SKM-1 treated with dmso at 0.1 percent for 144 hours (cell line): Measurements from ENCODE around the gene PRLR.

Experiments
- DNase-seq: peaks from one replicate; lab custom pipeline; 2025; ENCODE audit not compliant: unreplicated experiment; lab: John Stamatoyannopoulos, UW

Gene PRLR

DNA sequence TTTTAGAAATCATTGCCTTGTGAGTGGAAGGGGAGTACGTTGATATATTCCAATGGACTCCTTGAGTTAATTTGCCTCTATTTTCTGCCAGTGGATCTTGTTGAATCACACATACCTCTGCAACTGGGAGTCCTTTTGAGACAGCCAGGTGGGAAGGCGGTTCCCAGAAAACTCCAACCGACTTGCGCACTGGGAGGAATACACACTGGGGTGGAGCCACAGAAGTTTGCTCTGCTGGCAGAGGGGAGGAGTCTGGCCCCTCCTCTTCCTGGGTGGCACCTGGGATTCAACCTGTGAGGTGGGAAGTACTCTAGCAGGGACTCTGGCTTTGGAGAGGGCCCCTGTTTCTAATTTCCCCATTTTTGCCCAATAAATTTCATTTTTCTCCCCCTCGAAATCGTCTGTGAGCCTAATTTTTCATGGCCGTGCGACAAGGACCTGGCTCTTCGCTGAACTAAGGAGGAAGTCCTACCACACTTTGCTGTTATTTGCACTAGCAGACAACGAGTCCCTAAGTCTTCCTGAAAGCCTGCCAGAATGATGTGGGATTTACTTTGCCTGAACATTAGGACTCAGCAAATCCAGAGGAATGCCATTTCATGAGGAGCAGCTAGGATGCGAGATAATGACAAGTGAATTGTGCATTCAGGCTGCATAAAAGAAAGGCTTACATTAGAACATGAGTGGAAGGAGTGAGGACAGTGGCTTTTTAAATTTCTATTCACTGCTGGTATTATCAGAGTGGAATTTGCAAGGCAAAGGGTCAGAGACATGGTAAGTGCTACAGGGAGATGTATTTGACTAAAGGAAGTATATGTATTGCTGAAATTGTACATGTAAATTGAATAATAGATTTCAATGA is 67.2 kb downstream of the PRLR start:
- DNase-seq = no peak

DNA sequence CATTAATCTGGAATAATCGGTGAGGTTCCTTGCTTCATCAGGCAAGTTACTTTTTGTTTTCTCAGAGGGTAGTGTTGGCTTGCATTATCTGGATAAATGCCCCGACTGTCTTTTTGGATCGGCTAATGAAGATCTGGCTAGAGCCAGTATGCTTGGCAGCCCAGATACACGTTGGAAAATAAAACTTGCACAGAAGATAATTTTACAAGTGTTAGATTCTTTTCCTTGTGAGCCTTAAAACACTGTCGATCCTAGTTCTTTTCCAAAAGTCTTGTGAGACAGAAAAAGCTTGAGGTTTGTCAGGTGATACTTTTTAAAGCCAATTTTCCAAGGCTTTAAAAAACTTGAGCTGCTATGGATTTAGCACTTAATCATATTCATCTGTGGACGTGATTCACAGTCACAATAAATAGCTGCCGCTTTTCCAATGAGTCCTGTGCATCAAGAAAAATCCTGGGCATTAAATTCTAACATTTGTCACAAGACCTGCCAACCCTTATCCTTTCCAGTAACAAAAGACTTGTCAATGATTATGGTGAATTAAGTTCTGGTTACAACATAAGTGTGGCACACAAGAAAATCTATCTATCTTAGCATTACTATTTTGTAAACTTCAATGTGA is 68.5 kb downstream of the PRLR start:
- DNase-seq = no peak

DNA sequence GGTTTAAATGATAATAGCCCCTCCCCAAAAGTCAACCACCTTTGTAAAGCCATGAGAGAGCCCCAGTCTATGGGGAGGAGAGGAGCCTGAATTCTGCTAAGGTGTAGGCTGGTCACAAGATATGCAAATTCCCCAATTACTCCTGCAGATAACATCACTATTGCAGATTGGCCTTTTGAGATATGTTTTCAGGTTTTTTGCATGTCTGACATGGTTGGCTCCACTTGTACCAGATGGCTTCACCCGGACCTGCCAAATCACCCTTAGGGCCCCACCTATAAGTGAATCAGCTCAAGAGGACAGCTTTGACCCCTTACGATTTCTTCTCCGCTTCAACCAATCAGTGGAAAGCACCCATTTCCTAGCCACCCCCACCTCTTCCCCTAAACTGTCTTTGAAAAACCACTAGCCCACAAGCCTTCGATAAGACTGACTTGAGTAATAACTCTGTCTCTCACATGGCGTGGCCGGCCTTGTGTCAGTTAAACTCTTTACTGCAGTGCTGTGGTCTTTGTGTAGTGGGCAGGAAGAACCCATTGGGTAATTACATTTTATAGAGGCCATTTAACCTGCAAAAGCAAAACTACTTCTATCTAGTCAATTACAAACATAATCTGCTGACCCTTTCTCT is 69.7 kb downstream of the PRLR start:
- DNase-seq = peak; percentile 46

DNA sequence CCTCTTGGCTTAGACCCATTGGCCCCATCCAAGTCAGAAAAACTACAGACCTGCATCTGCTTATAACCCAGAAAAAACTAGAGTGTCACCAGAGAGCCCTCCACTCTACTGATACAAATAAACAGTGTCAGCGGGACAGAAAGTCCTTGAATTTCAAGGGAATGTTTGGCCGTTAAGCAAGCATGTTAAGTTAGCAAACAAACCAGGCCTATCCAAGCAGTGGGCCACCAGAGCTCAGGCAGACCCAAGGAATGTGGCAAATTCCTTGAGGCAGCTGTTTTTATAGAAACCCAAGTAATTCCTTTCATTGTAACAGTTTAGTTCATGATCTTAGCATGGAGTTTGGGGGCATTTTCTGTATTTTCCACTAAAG is 70.9 kb downstream of the PRLR start:
- DNase-seq = no peak

DNA sequence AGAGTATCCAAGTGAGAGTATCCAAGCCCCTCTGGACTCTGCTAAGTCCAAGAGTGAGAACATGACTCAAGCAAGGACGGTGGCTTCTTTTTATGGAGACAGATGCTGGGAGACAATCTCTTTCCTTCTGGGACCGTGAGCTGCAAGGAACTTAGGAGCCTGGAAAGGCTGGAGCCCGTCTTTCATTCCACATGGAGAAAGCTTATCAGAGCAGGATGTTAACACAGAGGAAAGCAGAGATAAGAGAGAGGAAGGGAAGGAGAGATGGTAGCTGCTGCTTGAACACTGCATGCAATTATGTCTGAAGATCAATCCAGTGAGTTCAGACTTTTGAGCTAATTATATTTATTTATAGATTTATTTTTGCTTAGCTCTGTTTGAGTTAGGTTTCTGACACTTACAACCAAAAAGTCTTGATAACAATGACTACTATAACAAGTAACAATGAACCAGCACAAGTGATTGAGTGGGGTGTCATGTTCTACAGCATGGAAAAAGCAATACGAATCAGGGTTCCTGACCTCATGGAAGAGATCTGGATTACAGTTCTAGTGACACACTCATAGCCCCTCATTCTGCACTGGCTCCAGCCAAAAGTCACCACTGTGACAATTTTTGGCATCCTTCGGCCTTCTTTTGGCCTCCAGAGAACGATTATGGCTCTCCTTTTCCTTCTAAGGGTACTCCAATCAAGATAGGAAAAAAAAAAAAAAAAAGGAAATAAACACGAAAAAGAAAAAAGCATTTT is 71.5 kb downstream of the PRLR start:
- DNase-seq = no peak

DNA sequence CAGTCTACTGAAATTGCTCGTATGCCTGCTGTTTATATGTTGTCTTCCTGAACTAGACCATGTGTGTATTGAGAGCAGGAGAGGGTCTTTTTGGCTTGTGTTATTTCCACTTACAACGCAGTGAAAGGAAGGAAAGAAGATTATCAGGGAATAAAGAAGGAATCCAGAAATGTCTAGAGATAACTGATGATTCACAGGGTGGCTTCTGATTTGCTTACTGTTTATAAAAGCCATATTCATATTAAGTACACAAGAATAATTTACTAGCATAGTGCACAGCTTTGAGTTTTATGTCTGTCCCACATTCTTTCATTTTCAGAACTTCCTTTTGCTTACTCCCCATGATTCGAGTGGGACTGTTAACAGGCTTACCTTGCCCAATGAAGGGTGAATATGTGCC is 72.1 kb downstream of the PRLR start:
- no peak for DNase-seq

DNA sequence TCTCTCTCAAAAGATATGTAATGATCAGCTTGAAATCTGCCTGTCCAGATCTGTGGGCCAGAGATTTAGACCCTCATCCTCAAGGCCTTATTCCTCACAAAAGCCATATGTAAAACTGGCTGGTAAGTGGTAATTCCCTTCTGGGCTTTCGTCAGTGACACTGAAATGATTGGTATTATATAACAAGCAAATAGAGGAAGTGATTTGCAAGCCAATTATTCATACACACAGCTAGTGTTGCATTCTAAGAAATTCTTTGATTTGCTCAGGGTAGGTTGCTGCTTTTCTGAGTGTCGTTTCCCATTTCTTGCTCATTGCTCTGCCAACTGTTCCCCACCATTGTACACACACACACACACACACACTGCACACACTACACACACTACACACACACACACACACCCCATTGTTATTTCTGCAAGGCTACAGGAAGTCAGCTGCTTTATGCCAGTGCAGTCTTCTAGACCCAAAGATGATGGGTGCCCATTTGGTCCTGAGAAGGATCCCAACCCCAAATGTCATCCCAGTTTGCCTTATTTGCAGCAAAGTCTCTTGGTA is 76.8 kb downstream of the PRLR start:
- no peak for DNase-seq

DNA sequence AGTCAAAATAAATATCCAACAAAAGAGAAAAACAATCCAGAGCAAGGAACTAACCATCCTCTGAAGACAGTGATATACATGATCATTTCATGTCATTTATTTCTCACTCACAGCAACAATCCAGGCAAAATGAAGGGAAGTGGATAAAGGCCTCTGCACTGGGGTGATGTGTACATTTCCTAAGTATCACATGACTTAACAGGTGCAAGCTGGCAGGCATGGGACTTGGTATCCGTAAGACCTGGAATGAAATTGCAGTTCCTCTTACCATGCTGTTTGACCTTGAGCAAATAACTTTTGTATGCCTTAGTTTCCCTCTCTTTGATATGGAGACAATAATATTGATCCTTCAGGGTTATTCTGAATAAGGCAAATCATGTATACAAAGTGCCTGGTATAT is 77.6 kb downstream of the PRLR start:
- no peak for DNase-seq

DNA sequence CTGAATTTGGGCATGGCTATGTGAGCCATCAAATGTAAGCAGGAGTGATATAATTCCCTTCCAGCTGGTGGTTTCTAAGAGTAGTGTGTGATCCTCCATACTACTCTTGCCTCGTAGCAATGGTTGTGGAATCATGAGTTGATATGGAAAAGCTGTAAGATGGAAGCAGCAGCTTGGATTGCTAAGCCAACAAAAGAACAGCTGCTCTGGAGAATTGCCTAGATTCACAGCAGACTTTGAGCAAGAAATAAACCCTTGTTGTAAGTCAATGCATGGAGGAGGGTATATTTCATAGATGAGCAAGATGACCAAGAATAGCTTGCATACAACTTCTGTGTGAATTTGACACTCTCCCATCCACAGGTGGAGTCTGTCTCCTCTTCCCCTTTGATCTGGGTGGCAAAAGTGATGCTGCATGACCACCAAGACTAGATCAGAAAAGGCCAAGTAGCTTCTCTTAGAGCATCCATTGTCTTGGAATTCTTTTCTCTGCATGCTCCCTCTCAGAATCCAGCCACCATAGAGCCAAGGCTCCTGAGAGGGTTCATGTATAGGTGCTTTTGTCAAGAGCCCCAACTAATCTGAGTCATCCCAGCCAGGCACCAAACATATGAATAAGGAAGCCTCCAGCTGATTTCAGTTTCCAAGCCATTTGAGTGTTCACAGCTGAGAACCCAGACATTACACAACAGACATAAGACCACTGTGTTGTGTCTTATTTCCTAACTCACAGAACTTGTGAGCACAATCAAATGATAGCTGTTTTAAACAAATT is 79.0 kb downstream of the PRLR start:
- DNase-seq = no peak

DNA sequence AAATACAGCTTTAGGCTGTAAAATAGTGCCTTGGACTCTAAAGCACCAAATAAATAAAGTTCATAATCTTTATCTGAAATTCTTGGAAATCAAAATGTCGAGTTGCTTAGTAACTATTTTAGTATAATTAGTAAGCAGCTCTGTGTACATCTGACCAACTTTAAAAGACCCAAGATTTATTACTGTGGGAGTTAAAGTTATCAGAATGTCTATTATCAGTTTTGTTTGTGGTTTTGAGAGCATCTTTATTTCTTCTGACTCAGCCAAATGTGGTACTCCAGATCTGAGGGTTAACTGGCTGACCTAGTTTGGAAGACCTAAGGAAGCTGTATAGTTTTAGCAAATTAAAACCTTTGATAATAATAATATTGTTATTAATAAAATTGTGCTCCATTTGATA is 81.2 kb downstream of the PRLR start:
- DNase-seq = no peak

DNA sequence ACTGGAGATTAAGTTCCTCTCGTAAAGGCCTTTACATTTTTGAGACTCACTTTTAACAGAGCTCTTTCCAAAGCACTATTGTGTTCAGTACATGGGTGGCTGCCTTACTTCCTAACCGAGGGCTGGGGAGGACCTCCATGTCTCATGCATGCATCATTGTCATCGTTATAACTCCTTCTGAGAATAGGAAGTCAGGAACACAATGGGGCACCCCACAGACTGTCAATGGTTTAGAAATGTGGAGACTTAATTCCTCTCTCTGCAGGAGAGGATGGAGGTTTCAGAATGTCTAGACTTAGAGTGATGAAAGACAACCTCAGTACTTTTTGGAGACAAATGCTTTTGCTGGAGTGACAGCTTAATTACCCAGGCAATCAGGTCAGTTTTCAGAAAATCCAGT is 83.9 kb downstream of the PRLR start:
- DNase-seq = no peak

DNA sequence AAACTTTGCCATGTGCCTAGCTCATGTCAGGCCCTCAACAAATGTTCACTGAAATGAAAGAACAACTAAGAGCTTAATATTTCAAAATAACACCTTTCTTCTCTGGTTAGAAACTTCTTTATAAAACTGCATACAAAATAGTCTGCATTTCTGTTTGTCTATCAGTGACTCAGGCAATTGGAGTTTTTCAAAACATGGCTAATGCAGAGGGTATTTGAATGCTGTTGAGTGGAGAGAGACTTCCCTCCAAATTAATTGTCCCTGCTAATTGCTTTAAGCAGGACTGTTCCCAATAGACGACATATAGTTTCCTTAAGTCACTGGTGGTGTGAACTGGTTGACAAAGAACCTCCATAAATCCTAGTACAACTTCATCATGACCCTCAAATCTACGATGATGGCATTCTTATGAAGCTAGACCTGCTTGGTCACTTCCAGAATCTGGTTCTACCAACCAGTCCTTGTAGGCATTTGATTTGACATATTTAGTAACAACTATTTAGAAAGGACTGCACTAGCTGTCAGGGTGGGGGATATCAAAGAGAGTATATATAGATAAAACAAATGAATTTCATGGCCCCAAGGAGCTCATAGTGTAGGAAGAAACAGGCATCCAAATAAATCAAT is 84.5 kb downstream of the PRLR start:
- no peak for DNase-seq

DNA sequence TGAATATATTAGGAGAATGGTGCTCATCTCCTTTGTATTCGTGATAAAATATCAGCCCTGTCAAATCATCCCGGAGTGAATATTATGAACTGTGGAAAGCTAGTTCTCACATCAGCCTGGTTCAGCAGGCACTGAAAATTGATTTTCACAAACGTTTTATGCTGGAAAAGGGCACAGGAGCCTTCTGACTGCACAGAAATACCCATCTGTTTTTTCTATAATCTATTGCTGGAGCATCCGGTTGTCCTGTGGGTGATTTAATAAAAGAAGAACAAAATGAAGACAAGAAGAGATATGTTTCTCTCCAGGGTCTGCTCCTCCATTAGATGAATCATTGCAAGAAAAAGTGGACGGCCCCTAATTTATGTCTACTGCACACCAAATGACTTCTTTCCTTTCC is 85.3 kb downstream of the PRLR start:
- no peak for DNase-seq

DNA sequence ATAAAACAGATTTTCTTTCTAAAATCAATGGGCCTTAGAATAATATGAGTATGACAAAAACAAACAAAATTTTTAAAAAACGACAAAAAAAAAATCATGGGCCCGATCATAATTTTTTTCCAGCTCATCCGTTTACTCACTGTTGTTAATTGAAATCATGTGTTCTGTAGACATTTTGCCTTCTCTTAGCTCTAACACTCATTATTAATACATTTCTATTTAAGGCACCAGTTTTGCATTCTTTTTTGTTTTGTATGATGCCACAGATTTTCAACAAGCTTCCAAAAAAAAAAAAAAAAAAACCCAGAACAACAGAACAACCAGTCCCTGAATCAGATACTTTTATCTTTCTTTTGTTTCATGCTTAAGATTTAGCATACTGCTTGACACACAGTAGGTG is 86.4 kb downstream of the PRLR start:
- DNase-seq = no peak

DNA sequence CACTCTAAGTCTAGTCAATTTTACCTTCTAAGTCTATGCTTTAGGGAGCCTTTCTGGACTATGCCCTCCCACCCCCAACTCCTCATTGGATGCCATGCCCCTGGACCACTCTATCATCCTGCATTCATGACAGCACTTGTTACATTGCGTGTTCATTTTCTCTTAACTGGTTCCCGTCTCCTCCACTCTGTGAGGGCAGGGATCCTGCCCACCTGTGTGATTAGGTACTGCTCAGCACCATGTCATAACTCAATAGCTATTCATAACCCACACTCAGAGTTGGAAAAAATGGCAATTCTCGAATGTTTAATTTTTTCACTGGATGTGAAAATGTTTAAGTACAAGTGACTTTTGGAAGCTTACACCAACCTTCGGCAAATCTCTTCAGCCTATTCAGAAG is 88.5 kb downstream of the PRLR start:
- DNase-seq = no peak

DNA sequence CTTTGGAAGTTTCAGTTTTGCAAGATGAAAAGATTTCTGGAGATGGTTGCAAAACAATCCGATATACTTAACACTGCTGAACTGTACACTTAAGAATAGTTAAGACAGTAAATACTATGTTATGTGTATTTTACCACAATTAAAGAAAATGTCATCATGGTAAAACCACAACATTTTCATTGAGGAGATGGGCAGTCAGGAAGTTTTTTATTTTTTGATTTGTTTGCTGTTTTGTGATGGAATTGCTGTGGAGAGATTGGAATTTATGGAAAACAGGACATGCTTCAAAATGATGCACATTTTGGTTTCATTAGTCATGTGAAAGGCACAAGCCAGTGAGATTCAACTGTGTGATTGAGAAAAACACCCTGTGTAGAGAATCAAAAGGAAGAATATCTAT is 92.1 kb downstream of the PRLR start:
- DNase-seq = no peak

DNA sequence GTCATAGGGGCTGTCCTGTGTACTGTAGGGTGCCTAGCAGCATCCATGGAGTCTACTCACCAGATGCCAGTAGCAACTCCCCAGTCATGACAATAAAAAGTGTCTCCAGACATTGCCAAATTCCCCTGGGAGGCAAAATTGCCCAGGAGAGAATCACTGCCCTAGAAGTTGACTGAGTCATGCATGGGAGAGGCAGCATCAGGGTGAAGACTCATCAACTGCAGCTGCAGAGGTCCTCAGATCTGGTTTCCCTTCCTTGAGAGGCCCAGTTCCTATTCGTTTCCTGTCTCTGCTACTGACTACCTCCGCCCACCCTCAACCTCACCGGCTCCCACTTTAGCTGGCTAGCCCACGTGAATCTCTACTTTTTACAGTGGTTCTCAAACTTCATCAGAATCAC is 93.9 kb downstream of the PRLR start:
- DNase-seq = no peak

DNA sequence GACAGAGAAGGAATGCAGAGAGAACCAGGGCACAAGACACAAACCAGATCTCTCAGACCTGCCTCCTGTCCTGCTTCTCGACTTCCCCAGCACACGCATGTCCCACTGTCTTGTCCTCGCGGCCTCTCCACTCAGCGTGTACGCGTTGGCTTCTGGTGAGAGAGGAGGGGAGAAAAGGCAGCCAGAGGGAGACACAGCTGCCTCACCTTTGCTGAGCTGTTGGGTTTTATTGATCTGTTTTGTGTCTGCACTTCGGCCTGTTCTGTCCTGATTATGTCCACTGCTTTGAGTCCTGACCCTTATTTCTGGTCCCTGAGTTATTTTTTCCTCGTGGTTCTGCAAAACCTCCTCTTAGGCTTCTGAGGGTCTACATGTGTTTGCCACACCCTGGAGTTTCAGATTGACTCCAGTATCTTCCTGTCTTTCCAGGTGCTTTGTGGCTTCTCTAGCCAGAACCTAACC is 95.0 kb downstream of the PRLR start:
- no peak for DNase-seq

DNA sequence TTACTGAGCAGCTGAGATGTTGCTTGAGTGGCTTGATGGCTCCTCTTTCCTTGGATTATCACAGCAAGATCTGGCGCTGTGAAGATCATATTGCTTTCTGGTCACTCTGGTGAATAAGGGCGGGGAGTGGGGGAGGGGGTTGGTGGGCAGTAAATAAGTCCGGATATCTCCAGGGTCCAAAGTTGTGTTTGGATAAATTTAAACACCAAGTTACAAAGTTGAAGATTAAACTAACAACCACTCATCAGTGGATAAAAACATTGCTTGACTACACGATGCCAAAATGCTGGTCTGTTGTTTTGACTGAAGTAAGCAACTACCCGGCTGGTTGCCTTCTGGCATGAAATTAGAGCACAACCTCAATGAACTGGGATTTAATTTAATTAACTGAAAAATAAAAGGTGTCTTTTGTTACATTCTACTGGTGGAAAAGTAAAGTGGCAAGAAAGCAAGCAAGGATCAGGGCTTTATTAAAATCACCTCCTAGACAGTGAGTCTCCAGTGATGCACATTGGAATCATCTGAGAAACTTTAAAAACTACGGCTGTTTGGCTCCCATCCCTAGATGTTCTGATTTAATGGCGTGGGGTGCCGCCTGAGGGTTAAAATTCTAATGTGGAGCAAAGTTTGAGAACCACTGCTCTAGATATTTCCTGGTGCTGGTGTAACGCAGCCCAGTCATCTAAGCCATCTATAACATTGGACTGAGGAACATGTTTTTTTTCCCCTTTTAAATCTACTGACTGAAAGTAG is 95.8 kb downstream of the PRLR start:
- DNase-seq = no peak
